ENCODE results near the gene COG5. TPM values are rescaled to one million over a fixed set of nuclear protein-coding genes. Genes with fewer than 3 reads are reported as not detected.

Gene COG5
- total and polyA plus RNA-seq, 12 donors: 4.4 to 43.8 (median 32.8) TPM

DNA sequence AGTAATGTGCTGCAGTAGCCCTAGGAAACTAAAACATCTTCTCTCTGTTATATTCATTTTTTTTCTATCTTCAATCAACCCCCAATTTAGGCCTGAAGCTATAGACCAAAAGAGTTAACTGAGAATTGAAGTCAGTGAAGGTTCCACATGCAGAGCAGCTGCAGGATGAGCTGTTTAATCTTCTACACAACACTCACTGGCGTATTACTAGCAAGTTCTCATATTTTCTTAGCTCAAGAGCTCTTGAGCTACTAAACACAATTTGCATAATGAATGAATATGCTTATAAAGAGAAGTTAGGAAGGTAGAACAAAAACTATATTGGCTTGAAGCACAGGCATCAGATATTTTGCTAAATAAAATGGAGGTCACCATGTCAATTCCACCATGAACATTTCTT is 135.1 kb downstream of the COG5 start:
- peaks cover 0 to 9% (median 0%) of the 10 kb centered on the region in 3 donors for H3K9me3 ChIP-seq (replicated peaks in 1 of 3)
- 93 to 100% (median 96%) methylated on average over 1 of the region's 1 CpG for WGBS, 4 donors
- no peak overlapping the region for H3K4me3 ChIP-seq
- intact Hi-C loops (cut with DNase I): no loop called here
- no peaks in the 10 kb centered on the region for H3K27me3 ChIP-seq
- H3K4me1 ChIP-seq (replicated peaks in 1 of 2): no peaks in the 10 kb centered on the region
- H3K36me3 ChIP-seq (replicated peaks in 1 of 2): no peaks in the 10 kb centered on the region
- TF ChIP-seq CTCF (IDR thresholded peaks at IDR 0.05): no peak
- no peak for TF ChIP-seq POLR2A (IDR thresholded peaks at IDR 0.05)
- no peak for DNase-seq
- no peak overlapping the region for H3K27ac ChIP-seq

DNA sequence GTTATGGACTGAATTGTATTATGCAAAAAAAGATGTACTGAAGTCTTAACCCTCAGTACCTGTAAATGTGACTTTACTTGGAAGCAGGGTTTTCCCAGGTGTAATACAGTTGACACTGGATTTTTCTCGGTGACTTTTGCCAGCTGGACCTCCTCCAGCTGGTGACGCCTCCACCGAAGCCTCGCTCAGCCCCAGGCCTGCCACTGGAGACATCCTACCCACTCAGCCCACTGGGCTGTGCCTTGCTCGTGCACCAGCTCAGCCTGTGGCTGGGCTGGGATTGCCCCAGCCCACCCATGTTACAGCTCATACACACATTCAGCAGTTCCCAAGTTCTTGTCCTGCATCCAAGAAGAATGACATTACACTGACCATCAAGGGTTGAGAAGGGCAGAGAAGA is 136.3 kb downstream of the COG5 start:
- no peak overlapping the region for H3K4me3 ChIP-seq
- TF ChIP-seq POLR2A (IDR thresholded peaks at IDR 0.05): no peak
- no peak for TF ChIP-seq CTCF (IDR thresholded peaks at IDR 0.05)
- no peaks in the 10 kb centered on the region for H3K27me3 ChIP-seq
- intact Hi-C loops (cut with DNase I): no loop called here
- H3K9me3 ChIP-seq (replicated peaks in 1 of 3): peaks cover 0 to 4% (median 0%) of the 10 kb centered on the region in 3 donors
- DNase-seq: no peak
- no peaks in the 10 kb centered on the region for H3K4me1 ChIP-seq (replicated peaks in 1 of 2)
- no peaks in the 10 kb centered on the region for H3K36me3 ChIP-seq (replicated peaks in 1 of 2)
- WGBS, 4 donors: 83 to 94% (median 93%) methylated on average over 4 to 5 of the region's 5 CpGs
- H3K27ac ChIP-seq: no peak overlapping the region

DNA sequence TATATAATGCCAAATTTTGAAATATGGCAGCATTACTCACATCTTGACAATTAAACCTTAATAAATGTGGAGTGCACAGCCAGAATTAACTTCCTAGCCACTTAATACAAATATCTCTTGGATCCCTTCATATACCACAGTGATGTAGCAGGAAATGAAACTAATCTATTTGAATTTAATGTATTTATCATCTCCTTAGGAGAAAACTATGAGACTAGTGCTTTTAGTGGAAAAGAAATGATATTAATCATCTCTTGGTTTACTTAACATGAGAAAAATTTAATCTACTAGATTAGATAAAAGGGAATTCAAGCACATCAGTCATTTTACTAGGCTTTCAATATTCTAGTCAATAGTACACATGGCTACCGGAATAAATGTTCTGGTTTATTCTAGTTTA is 149.5 kb downstream of the COG5 start:
- TF ChIP-seq CTCF (IDR thresholded peaks at IDR 0.05): no peak
- TF ChIP-seq POLR2A (IDR thresholded peaks at IDR 0.05): no peak
- WGBS, 4 donors: 85 to 100% (median 90%) methylated on average over 1 of the region's 1 CpG

DNA sequence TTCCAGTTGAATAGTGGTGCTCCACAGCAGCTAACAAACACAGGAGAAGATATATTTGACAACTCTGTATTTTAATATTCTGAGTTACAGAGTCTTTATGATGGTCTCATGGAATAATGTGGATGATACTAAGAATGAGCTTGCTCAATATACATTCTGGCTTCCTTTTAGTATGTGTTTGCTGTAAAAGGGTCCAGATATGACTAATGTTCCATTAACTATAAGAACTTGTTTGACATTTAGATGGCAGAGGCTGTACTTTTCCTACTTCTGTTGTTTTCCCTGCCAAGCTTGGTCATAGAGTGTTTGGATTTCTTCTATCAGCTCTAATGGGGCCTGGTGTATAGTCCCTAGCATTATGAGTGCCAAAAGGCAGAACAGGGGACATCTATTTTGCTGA is 155.4 kb downstream of the COG5 start:
- TF ChIP-seq CTCF (IDR thresholded peaks at IDR 0.05): no peak
- no peak for TF ChIP-seq POLR2A (IDR thresholded peaks at IDR 0.05)
- intact Hi-C loops (cut with DNase I): no loop called here
- no peaks in the 10 kb centered on the region for H3K9me3 ChIP-seq (replicated peaks in 1 of 3)
- H3K4me1 ChIP-seq (replicated peaks in 1 of 2): no peaks in the 10 kb centered on the region
- no peaks in the 10 kb centered on the region for H3K27me3 ChIP-seq
- no peak overlapping the region for H3K4me3 ChIP-seq
- no peak overlapping the region for H3K27ac ChIP-seq
- H3K36me3 ChIP-seq (replicated peaks in 1 of 2): no peaks in the 10 kb centered on the region
- no peak for DNase-seq

More for the DNA sequence above, 149.5 kb downstream of the COG5 start:
- no peak for DNase-seq
- Histone ChIP-seq H3K27ac (no peak overlapping the region), H3K36me3 (replicated peaks in 1 of 2) (no peaks in the 10 kb centered on the region), H3K4me1 (replicated peaks in 1 of 2) (no peaks in the 10 kb centered on the region), H3K9me3 (replicated peaks in 1 of 3) (no peaks in the 10 kb centered on the region), H3K27me3 (no peaks in the 10 kb centered on the region), H3K4me3 (no peak overlapping the region)
- intact Hi-C loops (cut with DNase I): no loop called here

Data from adrenal gland (tissue), 12 donors.